ENCODE measurements around the gene PRR11.
"Not testable (repeated sequence)": the region's sequence is repeated elsewhere in the genome, so short reads cannot be mapped to it uniquely, and the experiment has no call there.

Gene PRR11

DNA sequence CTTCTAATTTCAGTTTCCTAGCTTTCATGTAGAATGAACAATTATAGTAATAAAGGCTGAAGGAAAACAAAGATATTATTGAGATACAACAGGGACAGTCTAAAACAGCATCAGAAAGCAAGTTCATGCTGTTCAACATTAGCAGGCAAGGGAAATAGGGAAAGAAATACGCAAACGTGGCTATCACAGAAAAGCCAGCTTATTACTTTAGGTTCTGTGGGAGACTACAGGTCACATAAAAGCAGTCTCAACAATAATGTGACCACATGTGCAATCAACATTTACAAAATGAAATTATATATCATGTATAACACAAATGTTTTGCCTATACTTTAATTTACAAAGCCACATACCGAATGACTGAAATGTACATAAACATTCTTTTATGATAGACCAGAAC lies 44.0 kb upstream of the PRR11 start:
- H3K4me3 ChIP-seq (ENCODE audit: low read depth, low read length) = no peak overlapping the region
- no peak for TF ChIP-seq CTCF (conservative IDR thresholded peaks at IDR 0.05; ENCODE audit: low read depth, low read length)
- DNase-seq (ENCODE audit: low read depth) = no peak

DNA sequence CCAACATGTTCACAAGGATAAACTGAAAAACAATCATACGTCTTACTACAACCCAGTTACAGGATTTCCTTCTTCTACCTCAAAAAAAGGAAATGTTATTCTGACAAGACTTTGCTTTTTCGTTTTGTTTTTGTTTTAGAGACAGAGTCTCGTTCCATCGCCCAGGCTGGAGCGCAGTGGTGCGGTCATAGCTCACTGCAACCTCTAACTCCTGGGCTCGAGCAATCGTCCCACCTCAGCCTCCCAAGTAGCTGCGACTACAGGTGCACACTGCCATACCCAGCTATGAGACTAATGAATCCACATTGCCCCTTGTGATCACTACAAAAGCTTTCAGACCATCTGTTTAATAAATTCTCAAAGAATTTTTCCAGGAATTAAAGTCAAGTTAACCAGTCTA lies 40.1 kb upstream of the PRR11 start:
- no peak overlapping the region for H3K4me3 ChIP-seq (ENCODE audit: low read depth, low read length)
- DNase-seq (ENCODE audit: low read depth) = no peak
- TF ChIP-seq CTCF (conservative IDR thresholded peaks at IDR 0.05; ENCODE audit: low read depth, low read length) = no peak

DNA sequence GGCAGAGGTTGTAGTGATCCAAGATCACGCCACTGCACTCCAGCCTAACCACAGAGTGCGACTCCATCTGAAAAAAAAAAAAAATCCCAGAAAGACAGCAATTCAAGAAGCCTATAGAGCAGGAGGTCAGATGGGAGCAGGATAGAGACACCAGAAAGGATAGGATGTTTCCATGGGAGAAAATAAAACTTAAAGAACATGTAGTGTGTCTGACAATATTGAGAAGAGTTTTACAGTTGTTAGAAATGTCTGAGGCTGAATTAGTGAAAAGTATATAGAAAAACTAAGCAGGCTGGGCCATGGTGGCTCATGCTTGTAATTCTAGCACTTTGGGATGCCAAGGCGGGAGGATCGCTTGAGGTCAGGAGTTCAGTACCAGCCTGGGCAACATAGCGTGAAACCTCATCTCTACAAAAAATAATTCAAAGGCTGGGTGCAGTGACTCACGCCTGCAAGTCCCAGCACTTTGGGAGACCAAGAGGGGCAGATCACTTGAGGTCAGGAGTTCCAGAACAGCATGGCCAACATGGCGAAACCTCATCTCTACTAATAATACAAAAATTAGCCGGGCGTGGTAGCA lies 33.6 kb upstream of the PRR11 start:
- no peak for DNase-seq (ENCODE audit: low read depth)
- no peak for TF ChIP-seq CTCF (conservative IDR thresholded peaks at IDR 0.05; ENCODE audit: low read depth, low read length)
- H3K4me3 ChIP-seq (ENCODE audit: low read depth, low read length) = no peak overlapping the region

GRCh38 chr17:59124665-59125064 lies 30.9 kb upstream of the PRR11 start:
- no peak overlapping the region for H3K4me3 ChIP-seq (ENCODE audit: low read depth, low read length)
- no peak for DNase-seq (ENCODE audit: low read depth)
- TF ChIP-seq CTCF (conservative IDR thresholded peaks at IDR 0.05; ENCODE audit: low read depth, low read length) = no peak

- no peak for DNase-seq (ENCODE audit: low read depth)
- H3K4me3 ChIP-seq (ENCODE audit: low read depth, low read length) = no peak overlapping the region
- TF ChIP-seq CTCF (conservative IDR thresholded peaks at IDR 0.05; ENCODE audit: low read depth, low read length) = no peak
These were observed 28.6 kb upstream of the PRR11 start for GRCh38 chr17:59126809-59127417.

DNA sequence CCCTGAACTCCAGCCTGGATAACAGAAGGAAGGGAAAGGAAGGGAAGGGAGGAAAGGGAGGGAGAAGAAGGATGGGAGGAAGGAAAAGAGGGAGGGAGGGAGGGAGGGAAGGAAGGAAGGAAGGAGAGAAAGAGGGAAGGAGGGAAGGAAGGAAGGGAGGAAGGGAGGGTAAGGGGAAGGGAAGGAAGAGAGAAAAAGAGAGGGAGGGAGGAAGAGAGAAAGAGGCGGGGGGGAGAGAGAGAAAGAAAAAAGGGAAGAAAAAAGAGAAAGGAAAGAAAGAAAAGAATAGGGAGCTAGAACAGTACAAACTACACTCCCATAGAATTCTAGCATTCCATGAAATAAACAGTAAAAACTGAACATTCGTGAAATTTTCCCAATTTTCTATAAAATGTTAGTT lies 25.7 kb upstream of the PRR11 start:
- no peak for TF ChIP-seq CTCF (conservative IDR thresholded peaks at IDR 0.05; ENCODE audit: low read depth, low read length)
- no peak for DNase-seq (ENCODE audit: low read depth)
- no peak overlapping the region for H3K4me3 ChIP-seq (ENCODE audit: low read depth, low read length)

DNA sequence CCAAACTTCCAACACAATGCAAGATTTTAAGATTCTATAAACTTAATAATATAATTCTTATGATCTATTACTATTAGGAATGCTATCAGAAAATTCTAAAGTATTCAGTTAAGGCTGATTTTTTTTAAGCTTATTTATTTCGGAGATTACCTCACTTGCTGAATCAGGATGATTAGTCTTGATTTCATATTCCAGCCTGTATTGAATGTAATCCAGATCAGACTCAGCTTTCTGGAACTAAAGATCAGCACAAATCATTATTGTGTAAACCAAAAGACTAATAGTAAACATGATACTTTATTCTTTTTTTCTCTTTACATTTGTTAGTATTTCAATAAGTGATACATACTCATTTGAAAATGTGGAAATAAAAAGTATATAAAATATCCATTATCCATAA lies 24.4 kb upstream of the PRR11 start:
- no peak overlapping the region for H3K4me3 ChIP-seq (ENCODE audit: low read depth, low read length)
- no peak for TF ChIP-seq CTCF (conservative IDR thresholded peaks at IDR 0.05; ENCODE audit: low read depth, low read length)
- DNase-seq (ENCODE audit: low read depth) = no peak

DNA sequence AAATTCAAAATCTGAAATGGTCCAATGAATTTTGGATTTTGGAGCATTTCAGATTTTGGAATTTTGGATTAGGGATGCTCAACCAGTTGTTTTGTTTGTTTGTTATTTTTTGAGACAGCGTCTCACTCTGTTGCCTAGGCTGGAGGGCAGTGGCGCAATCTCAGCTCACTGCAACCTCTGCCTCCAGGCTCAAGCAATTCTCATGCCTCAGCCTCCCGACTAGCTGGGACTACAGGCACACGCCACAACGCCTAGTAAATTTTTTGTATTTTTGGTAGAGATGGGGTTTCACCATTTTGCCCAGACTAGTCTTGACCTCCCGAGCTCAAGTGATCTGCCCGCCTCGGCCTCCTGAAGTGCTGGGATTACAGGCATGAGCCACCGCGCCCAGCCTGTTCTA lies 17.2 kb upstream of the PRR11 start:
- not testable (repeated sequence) for DNase-seq (ENCODE audit: low read depth); H3K4me3 ChIP-seq (ENCODE audit: low read depth, low read length)
